Thyroid gland (tissue), 4 donors: ENCODE data around the gene SNRPA. TPM values are rescaled to one million over a fixed set of nuclear protein-coding genes. Genes with fewer than 3 reads are reported as not detected.
"Not testable (repeated sequence)": the region's sequence is repeated elsewhere in the genome, so short reads cannot be mapped to it uniquely, and the experiment has no call there.

Source experiments
- DNase-seq, 2 donors: peaks; one replicate each; pipeline ENCODE4 v3.0.0-alpha.2; 2019
- H3K27ac ChIP-seq, 3 donors: fragments of 200-600 bp; sonication (generic); 1 replicate in 2 of 3; 2 replicates in 1 of 3; pipeline ENCODE4 v1.5.1; 2016 to 2019; ENCODE audit warnings: mild to moderate bottlenecking in 1 of 3, moderate library complexity in 1 of 3
- H3K27me3 ChIP-seq: fragments of 200-600 bp; sonication (generic); one replicate; pipeline ENCODE4 v1.5.1; 2019
- H3K36me3 ChIP-seq, 2 donors: fragments of 200-600 bp; sonication (generic); one replicate each; pipeline ENCODE4 v1.5.1; 2016 to 2019
- H3K4me1 ChIP-seq, 2 donors: fragments of 200-600 bp; sonication (generic); one replicate each; pipeline ENCODE4 v1.5.1; 2017 to 2019
- H3K4me3 ChIP-seq, 3 donors: fragments of 200-600 bp; sonication (generic); replicated peaks in 1 of 3; 1 replicate in 2 of 3; 2 replicates in 1 of 3; pipeline ENCODE4 v1.5.1; 2016; ENCODE audit warnings: mild to moderate bottlenecking in 1 of 3
- H3K9me3 ChIP-seq: fragments of 200-600 bp; sonication (generic); one replicate; pipeline ENCODE4 v1.5.1; 2017
- CTCF ChIP-seq, 6 experiments: fragments of 200-600 bp in 3 of 6; fragments of 450-650 bp in 3 of 6; sonication (generic) in 3 of 6; IDR thresholded peaks; one replicate each; pipeline ENCODE4 v1.5.1; 2016 to 2019; ENCODE audit warnings: antibody characterized with exemption in 6 of 6, mild to moderate bottlenecking in 2 of 6, inconsistent platforms in 1 of 6, moderate library complexity in 1 of 6
- POLR2A ChIP-seq, 2 donors: fragments of 450-650 bp; IDR thresholded peaks; one replicate each; pipeline ENCODE4 v1.6.1; 2017; ENCODE audit warnings: antibody characterized with exemption in 2 of 2, mild to moderate bottlenecking in 2 of 2, moderate library complexity in 1 of 2
- WGBS, 2 donors: methylation state at CpG; one replicate each; pipeline ENCODE4 v1.1.5; 2017; 5-methylcytosine and 5-hydroxymethylcytosine counted together
- intact Hi-C: fragments of 100-400 bp; cut with DNase I; formaldehyde crosslinking; loops from one replicate; pipeline ENCODE4 v1.15.1; 2023
- total RNA-seq, 4 donors: library from RNA; depleted of rRNA; stranded (reverse); fragments of >200 nt; gene quantifications; one replicate each; pipeline ENCODE4 v1.2.3, GENCODE V29; 2016

The SNRPA gene
- total RNA-seq, 4 donors from 2014 or later = 38.2 to 80.5 (median 55.1) TPM

GRCh38 chr19:40758491-40758890 lies 7.5 kb downstream of the SNRPA start:
- Histone ChIP-seq H3K27ac (no peak overlapping the region), H3K27me3 (no peaks in the 10 kb centered on the region), H3K4me1 (peaks cover 12 to 21% of the 10 kb centered on the region in 2 donors), H3K36me3 (peaks cover 57 to 59% of the 10 kb centered on the region in 2 donors), H3K9me3 (no peaks in the 10 kb centered on the region), H3K4me3 (no peak overlapping the region)
- WGBS, 2 donors = 96 to 97% methylated on average over 3 of the region's 3 CpGs
- TF ChIP-seq POLR2A (IDR thresholded peaks at IDR 0.05) (no peak), CTCF (IDR thresholded peaks at IDR 0.05) (no peak)
- DNase-seq = no peak
- intact Hi-C loops = no loop called here

GRCh38 chr19:40759352-40759751 lies 8.3 kb downstream of the SNRPA start:
- no peak for DNase-seq
- Histone ChIP-seq H3K36me3 (peaks cover 65 to 68% of the 10 kb centered on the region in 2 donors), H3K4me1 (peaks cover 5 to 13% of the 10 kb centered on the region in 2 donors), H3K27me3 (no peaks in the 10 kb centered on the region), H3K9me3 (no peaks in the 10 kb centered on the region), H3K27ac (no peak overlapping the region), H3K4me3 (no peak overlapping the region)
- no peak for TF ChIP-seq CTCF (IDR thresholded peaks at IDR 0.05)
- TF ChIP-seq POLR2A (IDR thresholded peaks at IDR 0.05) = no peak
- WGBS, 2 donors = 95 to 96% methylated on average over 13 of the region's 13 CpGs
- intact Hi-C loops = no loop called here

- Histone ChIP-seq H3K27ac (no peak overlapping the region), H3K36me3 (peaks cover 83 to 87% of the 10 kb centered on the region in 2 donors), H3K9me3 (no peaks in the 10 kb centered on the region), H3K27me3 (no peaks in the 10 kb centered on the region), H3K4me1 (no peaks in the 10 kb centered on the region), H3K4me3 (no peak overlapping the region)
- DNase-seq = no peak
- WGBS, 2 donors = 90 to 93% methylated on average over 17 of the region's 17 CpGs
- intact Hi-C loops = no loop called here
- no peak for TF ChIP-seq CTCF (IDR thresholded peaks at IDR 0.05)
- TF ChIP-seq POLR2A (IDR thresholded peaks at IDR 0.05) = no peak
Observed at GRCh38 chr19:40762754-40763470, 11.9 kb downstream of the SNRPA start.

GRCh38 chr19:40763526-40763925 lies 12.5 kb downstream of the SNRPA start:
- Histone ChIP-seq H3K27ac (no peak overlapping the region), H3K4me3 (no peak overlapping the region), H3K36me3 (peaks cover 78 to 82% of the 10 kb centered on the region in 2 donors), H3K9me3 (no peaks in the 10 kb centered on the region), H3K4me1 (no peaks in the 10 kb centered on the region), H3K27me3 (no peaks in the 10 kb centered on the region)
- intact Hi-C loops = no loop called here
- DNase-seq = no peak
- WGBS, 2 donors = 90 to 99% methylated on average over 6 to 7 of the region's 7 CpGs
- TF ChIP-seq POLR2A (IDR thresholded peaks at IDR 0.05) (no peak), CTCF (IDR thresholded peaks at IDR 0.05) (no peak)

GRCh38 chr19:40763963-40764362 lies 13.0 kb downstream of the SNRPA start:
- no peaks in the 10 kb centered on the region for H3K9me3 ChIP-seq
- TF ChIP-seq CTCF (IDR thresholded peaks at IDR 0.05) (no peak), POLR2A (IDR thresholded peaks at IDR 0.05) (no peak)
- H3K4me1 ChIP-seq = no peaks in the 10 kb centered on the region
- H3K27ac ChIP-seq = no peak overlapping the region
- intact Hi-C loops = no loop called here
- H3K27me3 ChIP-seq = no peaks in the 10 kb centered on the region
- DNase-seq = no peak
- H3K36me3 ChIP-seq = peaks cover 74 to 78% of the 10 kb centered on the region in 2 donors
- H3K4me3 ChIP-seq = no peak overlapping the region
- 91 to 95% methylated on average over 10 of the region's 10 CpGs for WGBS, 2 donors

- WGBS, 2 donors = 93 to 94% methylated on average over 13 of the region's 13 CpGs
Observed at GRCh38 chr19:40766385-40766784, 15.4 kb downstream of the SNRPA start.

More at GRCh38 chr19:40766385-40766784, 15.4 kb downstream of the SNRPA start:
- H3K4me3 ChIP-seq, H3K9me3 ChIP-seq, H3K4me1 ChIP-seq, H3K27ac ChIP-seq, DNase-seq, H3K27me3 ChIP-seq, intact Hi-C loops: not testable (repeated sequence)
- H3K36me3 ChIP-seq = peaks cover 50 to 58% of the 10 kb centered on the region in 2 donors
